GM12892 (cell line): Measurements from ENCODE around the gene NLRP9.

ENCODE experiments used
- POLR2A ChIP-seq: IDR thresholded peaks from 2 replicates; pipeline ENCODE4 v1.6.1; 2011; ENCODE audit warnings: low read depth, low read length, control low read depth
- POLR2AphosphoS5 ChIP-seq: IDR thresholded peaks from 2 replicates; pipeline ENCODE4 v1.6.1; 2011; ENCODE audit warnings: low read depth, low read length, control low read depth
- TAF1 ChIP-seq: IDR thresholded peaks from 2 replicates; pipeline ENCODE4 v1.6.1; 2011; ENCODE audit warnings: low read depth, mild to moderate bottlenecking, control low read depth, low read length, borderline replicate concordance

DNA sequence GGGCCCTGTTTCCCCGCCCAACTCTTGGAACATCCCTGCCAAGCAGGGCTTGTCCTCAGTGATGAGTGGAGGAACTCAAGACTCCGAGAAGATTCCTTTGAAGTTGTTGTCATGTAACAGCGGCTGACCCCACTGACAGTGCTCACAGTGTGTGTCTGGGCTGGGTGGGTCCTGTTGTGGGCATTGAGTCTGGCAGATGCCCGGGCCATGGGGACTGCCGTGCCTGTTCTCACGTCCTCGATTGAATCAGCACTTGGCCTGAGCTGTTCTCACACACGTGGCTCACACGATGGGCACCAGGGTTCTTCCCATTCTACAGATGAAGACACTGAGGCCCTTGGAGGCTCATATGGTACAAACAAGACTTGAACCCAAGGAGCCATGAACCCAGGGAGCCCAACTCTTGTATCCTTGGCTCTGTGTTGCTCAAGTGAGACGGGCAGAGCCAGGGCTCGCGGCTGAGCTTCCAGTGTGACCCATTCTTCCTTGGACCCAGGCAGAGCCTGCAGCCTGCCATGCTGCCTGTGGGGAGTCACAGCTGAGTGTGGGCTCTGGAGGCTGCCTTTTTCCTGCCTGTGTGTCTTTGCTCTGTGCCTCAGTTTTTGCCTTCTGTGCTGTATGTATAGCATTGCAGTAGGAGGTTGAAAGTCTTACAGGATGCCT is 71.7 kb downstream of the NLRP9 start:
- no peak for TF ChIP-seq TAF1
- peak; percentile 44; the same call in 1 of the 2 replicates for TF ChIP-seq POLR2A
- TF ChIP-seq POLR2AphosphoS5: peak; percentile 12; the same call in 1 of the 2 replicates
